G401.6 (cell line): ENCODE data around the gene NID1.

Experiments
- FAIRE-seq: peaks from 2 replicates; lab custom pipeline; 2012; peaks lifted over from hg19 to GRCh38; lab: Jason Lieb, UNC

The NID1 gene

GRCh38 chr1:235955777-235956176, 109.1 kb downstream of the NID1 start:
- FAIRE-seq: no peak

- FAIRE-seq: no peak
These were observed 110.3 kb downstream of the NID1 start for GRCh38 chr1:235954306-235955283.

GRCh38 chr1:235953801-235954200, 111.1 kb downstream of the NID1 start:
- FAIRE-seq: no peak

- FAIRE-seq: no peak
These were observed 111.8 kb downstream of the NID1 start for GRCh38 chr1:235952950-235953615.

GRCh38 chr1:235951661-235952060, 113.2 kb downstream of the NID1 start:
- no peak for FAIRE-seq

- no peak for FAIRE-seq
These were observed 114.6 kb downstream of the NID1 start for GRCh38 chr1:235950318-235950717.

- no peak for FAIRE-seq
These were observed 116.0 kb downstream of the NID1 start for GRCh38 chr1:235948774-235949427.

GRCh38 chr1:235947989-235948388, 116.9 kb downstream of the NID1 start:
- FAIRE-seq: no peak

GRCh38 chr1:235946571-235946981, 118.3 kb downstream of the NID1 start:
- no peak for FAIRE-seq

- no peak for FAIRE-seq
These were observed 118.9 kb downstream of the NID1 start for GRCh38 chr1:235945775-235946570.

GRCh38 chr1:235943581-235944114, 121.2 kb downstream of the NID1 start:
- no peak for FAIRE-seq

GRCh38 chr1:235942979-235943575, 121.8 kb downstream of the NID1 start:
- FAIRE-seq: no peak

GRCh38 chr1:235942625-235942934, 122.3 kb downstream of the NID1 start:
- no peak for FAIRE-seq

- FAIRE-seq: no peak
These were observed 122.8 kb downstream of the NID1 start for GRCh38 chr1:235941876-235942624.

- no peak for FAIRE-seq
These were observed 124.6 kb downstream of the NID1 start for GRCh38 chr1:235940285-235940684.

GRCh38 chr1:235939480-235939775, 125.5 kb downstream of the NID1 start:
- FAIRE-seq: no peak

GRCh38 chr1:235938709-235939479, 126.0 kb downstream of the NID1 start:
- no peak for FAIRE-seq

GRCh38 chr1:235937123-235937522, 127.8 kb downstream of the NID1 start:
- no peak for FAIRE-seq

GRCh38 chr1:235935235-235936225, 129.4 kb downstream of the NID1 start:
- no peak for FAIRE-seq
